BE2C (cell line): ENCODE results near the gene WDFY2.
"Not testable (repeated sequence)": the region's sequence is repeated elsewhere in the genome, so short reads cannot be mapped to it uniquely, and the experiment has no call there.

Experiments used
- DNase-seq: peaks from one replicate; pipeline ENCODE4 v3.0.0-alpha.2; 2020
- H3K27me3 ChIP-seq: fragments of 250-450 bp; sonication (Bioruptor Pico); 2 replicates; pipeline ENCODE4 v1.5.1; 2020; ENCODE audit warnings: mild to moderate bottlenecking
- H3K36me3 ChIP-seq: fragments of 250-450 bp; sonication (Bioruptor Pico); 2 replicates; pipeline ENCODE4 v1.5.1; 2020; ENCODE audit warnings: mild to moderate bottlenecking
- H3K4me1 ChIP-seq: fragments of 250-450 bp; sonication (Bioruptor Pico); 2 replicates; pipeline ENCODE4 v1.5.1; 2020
- H3K4me3 ChIP-seq: 2 replicates; pipeline ENCODE4 v1.5.1; 2011; ENCODE audit warnings: low read depth, low read length
- H3K9me3 ChIP-seq: fragments of 250-450 bp; sonication (Bioruptor Pico); 2 replicates; pipeline ENCODE4 v1.5.1; 2020
- TF ChIP-seq, protein P1 (sequence below): IDR thresholded peaks from 2 replicates; pipeline ENCODE4 v1.5.1; 2012; ENCODE audit warnings: mild to moderate bottlenecking, low read depth, low read length

WDFY2 gene

DNA sequence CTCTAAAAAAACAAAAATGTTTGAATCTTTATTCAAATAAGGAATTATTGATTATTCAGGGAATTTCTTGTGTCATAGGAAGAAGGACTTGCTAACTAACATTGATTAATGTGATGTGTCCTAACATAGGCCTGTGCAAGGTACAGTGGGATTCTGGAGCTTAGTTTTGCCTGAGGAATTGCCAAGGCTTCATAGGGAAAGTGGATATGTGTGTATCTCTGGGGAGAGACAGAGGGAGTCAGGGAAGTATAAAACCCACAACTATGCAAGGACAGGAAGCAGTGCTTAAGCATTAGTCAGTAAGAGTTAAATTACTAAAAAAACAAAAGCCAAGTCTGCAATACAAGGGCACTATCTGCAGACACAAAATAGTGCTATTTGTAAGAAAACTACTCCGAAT is 59.6 kb downstream of the WDFY2 start:
- no peak overlapping the region for H3K4me3 ChIP-seq
- H3K9me3 ChIP-seq, result no peaks in the 10 kb centered on the region
- H3K36me3 ChIP-seq, result no peaks in the 10 kb centered on the region
- no peaks in the 10 kb centered on the region; the same call in 1 of the 2 replicates for H3K4me1 ChIP-seq
- TF ChIP-seq, protein P1, sequence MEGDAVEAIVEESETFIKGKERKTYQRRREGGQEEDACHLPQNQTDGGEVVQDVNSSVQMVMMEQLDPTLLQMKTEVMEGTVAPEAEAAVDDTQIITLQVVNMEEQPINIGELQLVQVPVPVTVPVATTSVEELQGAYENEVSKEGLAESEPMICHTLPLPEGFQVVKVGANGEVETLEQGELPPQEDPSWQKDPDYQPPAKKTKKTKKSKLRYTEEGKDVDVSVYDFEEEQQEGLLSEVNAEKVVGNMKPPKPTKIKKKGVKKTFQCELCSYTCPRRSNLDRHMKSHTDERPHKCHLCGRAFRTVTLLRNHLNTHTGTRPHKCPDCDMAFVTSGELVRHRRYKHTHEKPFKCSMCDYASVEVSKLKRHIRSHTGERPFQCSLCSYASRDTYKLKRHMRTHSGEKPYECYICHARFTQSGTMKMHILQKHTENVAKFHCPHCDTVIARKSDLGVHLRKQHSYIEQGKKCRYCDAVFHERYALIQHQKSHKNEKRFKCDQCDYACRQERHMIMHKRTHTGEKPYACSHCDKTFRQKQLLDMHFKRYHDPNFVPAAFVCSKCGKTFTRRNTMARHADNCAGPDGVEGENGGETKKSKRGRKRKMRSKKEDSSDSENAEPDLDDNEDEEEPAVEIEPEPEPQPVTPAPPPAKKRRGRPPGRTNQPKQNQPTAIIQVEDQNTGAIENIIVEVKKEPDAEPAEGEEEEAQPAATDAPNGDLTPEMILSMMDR, result no peak
- no peak for DNase-seq
- H3K27me3 ChIP-seq, result no peaks in the 10 kb centered on the region

DNA sequence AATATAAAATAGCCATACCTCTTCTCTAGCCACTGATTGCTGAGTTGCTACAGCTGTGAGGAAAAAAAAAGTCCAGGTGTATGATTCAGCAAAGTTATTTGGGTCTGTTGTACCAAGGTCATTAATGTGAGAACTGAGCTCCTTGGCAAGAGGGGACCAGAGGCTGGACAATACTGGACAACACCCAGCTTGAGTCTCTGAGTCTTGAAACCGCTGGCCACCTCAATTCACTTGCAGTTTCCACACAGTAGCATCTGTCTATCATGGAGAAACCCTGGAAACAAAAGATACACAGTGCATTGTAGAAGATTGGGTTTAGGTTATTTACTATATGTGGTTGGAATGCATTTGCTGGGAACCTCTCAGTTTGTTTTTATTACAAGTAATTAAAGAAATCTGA is 60.4 kb downstream of the WDFY2 start:
- H3K27me3 ChIP-seq, result no peaks in the 10 kb centered on the region
- no peaks in the 10 kb centered on the region for H3K9me3 ChIP-seq
- no peaks in the 10 kb centered on the region; the same call in 1 of the 2 replicates for H3K4me1 ChIP-seq
- no peak for DNase-seq
- TF ChIP-seq, protein P1, result no peak
- no peaks in the 10 kb centered on the region for H3K36me3 ChIP-seq
- H3K4me3 ChIP-seq, result no peak overlapping the region

DNA sequence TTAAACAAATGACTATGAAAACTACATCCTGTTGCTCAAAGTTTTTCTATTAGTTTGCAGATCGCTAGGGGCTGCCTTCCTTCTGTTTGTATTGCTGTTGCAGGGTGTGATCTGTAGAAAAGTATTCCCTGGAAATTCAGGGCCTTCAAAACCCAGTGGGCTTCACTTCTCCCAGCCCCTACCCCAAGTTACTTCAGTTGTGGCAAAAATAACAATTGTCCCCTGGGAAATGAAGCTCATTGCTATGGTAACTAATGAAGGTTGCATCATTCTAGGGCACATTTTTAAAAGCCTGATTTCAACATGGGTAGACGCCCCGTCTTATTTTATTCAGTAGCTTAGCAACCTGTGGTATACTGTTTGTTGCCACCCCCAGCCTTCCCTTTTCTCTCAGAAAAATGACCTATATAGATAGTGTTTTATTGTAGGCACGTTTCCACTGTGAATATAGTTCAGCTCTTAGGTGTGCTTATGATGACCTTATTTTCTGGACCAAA is 60.9 kb downstream of the WDFY2 start:
- H3K36me3 ChIP-seq, result no peaks in the 10 kb centered on the region
- TF ChIP-seq, protein P1, result no peak
- DNase-seq, result no peak
- no peak overlapping the region for H3K4me3 ChIP-seq
- no peaks in the 10 kb centered on the region for H3K9me3 ChIP-seq
- no peaks in the 10 kb centered on the region for H3K27me3 ChIP-seq
- no peaks in the 10 kb centered on the region; the same call in 1 of the 2 replicates for H3K4me1 ChIP-seq

DNA sequence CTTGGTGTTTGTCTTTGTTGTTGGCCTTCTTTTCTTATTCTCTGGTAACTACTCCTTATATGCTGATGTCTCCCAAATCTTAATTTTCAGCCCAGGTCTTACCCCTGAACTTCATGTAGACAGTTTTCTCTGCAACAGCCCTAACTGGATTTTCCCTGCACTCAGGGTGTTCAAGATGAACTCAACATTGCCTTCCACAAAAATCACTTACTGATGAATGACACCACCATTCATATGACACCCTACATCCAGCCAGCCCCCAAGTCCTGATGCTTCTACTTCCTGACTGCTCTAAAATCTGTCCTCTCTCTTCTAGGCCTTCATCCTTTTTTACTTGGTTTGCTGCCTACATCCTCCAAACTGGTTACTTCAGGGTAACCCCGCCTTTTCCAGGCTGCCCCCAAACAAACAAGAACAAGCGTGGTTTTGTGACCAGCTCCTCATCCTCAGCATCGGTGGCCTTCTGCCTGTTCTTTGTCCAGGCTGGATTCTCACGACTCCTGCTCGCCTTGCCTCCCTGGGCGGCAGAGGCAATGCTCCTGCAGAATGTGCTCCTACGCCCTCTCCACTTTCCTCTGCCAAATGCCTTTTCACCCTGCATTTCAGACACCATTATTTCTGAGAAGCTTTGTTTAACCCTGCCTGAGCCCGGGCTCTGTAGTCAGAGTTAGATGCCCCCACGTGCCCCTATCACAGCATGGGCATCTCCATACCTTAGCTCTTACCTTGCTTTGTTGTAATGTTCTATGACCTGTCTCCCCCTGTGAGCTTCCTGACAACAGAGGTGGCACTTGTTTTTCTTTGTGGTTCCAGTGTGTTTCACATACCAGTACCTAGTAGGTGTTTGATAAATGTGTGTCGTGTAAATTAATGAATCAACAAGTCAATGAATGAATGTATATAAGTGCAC is 61.8 kb downstream of the WDFY2 start:
- no peak overlapping the region for H3K4me3 ChIP-seq

DNA sequence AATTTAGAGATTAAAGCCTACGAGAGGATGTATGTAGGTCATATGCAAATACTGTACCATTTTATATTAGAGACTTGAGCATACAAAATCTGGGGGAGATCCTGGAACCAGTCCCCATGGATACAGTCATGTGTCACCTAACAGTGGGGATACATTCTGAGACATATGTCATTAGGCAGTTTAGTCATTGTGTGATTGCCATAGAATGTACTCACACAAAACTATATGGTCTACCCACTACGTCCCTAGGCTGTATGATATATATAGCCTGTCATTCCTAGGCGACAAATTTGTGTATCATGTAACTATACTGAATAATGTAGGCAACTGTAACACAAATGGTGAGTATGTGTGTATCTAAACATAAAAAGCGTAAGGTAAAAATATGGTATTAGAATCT is 62.8 kb downstream of the WDFY2 start:
- TF ChIP-seq, protein P1, result no peak
- no peak overlapping the region for H3K4me3 ChIP-seq
- H3K36me3 ChIP-seq, result no peaks in the 10 kb centered on the region
- no peaks in the 10 kb centered on the region for H3K9me3 ChIP-seq
- no peaks in the 10 kb centered on the region; the same call in 1 of the 2 replicates for H3K4me1 ChIP-seq
- DNase-seq, result no peak
- no peaks in the 10 kb centered on the region for H3K27me3 ChIP-seq

More for the DNA sequence above, 61.8 kb downstream of the WDFY2 start:
- Histone ChIP-seq H3K36me3 (no peaks in the 10 kb centered on the region), H3K9me3 (no peaks in the 10 kb centered on the region), H3K27me3 (no peaks in the 10 kb centered on the region), H3K4me1 (no peaks in the 10 kb centered on the region; the same call in 1 of the 2 replicates)
- TF ChIP-seq, protein P1, result no peak
- no peak for DNase-seq

DNA sequence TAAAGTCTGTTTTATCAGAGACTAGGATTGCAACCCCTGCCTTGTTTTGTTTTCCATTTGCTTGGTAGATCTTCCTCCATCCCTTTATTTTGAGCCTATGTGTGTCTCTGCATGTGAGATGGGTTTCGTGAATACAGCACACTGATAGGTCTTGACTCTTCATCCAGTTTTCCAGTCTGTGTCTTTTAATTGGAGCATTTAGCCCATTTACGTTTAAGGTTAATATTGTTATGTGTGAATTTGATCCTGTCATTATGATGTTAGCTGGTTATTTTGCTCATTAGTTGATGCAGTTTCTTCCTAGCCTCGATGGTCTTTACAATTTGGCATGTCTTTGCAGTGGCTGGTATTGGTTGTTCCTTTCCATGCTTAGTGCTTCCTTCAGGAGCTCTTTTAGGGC is 67.9 kb downstream of the WDFY2 start:
- not testable (repeated sequence) for H3K27me3 ChIP-seq, DNase-seq, H3K36me3 ChIP-seq, H3K4me1 ChIP-seq, H3K4me3 ChIP-seq, H3K9me3 ChIP-seq
